KOPT-K1 (cell line): Measurements from ENCODE around the gene PIP4K2C.
A peak's percentile ranks its signal among the peaks of the same experiment; 100 is the strongest.
"Not testable (repeated sequence)": the region's sequence is repeated elsewhere in the genome, so short reads cannot be mapped to it uniquely, and the experiment has no call there.

Experiments
- H3K27ac ChIP-seq: fragments of 200-600 bp; sonication (generic); 2 replicates; pipeline ENCODE4 v1.5.1; 2016; ENCODE audit warnings: antibody characterized with exemption, mild to moderate bottlenecking, low read depth, low read length; ENCODE audit not compliant: poor library complexity, severe bottlenecking
- H3K36me3 ChIP-seq: fragments of 200-600 bp; sonication (generic); 2 replicates; pipeline ENCODE4 v1.5.1; 2017; ENCODE audit warnings: antibody characterized with exemption, mild to moderate bottlenecking, low read length, moderate library complexity; ENCODE audit not compliant: insufficient read depth
- H3K9me3 ChIP-seq: fragments of 200-600 bp; sonication (generic); 2 replicates; pipeline ENCODE4 v1.5.1; 2017; ENCODE audit warnings: antibody characterized with exemption, low read length, mild to moderate bottlenecking; ENCODE audit not compliant: insufficient read depth, poor library complexity, severe bottlenecking

PIP4K2C gene

DNA sequence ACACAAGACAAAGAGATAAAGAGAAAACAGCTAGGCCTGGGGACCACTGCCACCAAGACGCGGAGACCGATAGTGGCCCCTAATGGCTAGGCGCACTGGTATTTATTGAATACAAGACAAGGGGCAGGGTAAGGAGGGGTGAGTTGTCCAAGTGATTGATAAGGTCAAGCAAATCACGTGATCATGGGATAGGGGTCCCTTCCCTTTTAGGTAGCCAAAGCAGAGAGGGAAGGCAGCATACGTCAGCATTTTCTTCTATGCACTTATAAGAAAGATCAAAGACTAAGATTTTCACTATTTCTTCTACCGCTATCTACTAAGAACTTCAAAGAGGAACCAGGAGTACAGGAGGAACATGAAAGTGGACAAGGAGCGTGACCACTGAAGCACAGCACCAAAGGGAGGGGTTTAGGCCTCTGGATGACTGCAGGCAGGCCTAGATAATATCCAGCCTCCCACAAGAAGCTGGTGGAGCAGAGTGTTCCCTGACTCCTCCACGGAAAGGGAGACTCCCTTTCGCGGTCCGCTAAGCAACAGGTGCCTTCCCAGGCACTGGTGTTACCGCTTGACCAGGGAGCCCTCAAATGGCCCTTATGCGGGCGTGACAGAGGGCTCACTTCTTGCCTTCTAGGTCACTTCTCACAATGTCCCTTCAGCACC is 1.9 kb upstream of the PIP4K2C start:
- H3K27ac ChIP-seq, H3K9me3 ChIP-seq, H3K36me3 ChIP-seq: not testable (repeated sequence)

DNA sequence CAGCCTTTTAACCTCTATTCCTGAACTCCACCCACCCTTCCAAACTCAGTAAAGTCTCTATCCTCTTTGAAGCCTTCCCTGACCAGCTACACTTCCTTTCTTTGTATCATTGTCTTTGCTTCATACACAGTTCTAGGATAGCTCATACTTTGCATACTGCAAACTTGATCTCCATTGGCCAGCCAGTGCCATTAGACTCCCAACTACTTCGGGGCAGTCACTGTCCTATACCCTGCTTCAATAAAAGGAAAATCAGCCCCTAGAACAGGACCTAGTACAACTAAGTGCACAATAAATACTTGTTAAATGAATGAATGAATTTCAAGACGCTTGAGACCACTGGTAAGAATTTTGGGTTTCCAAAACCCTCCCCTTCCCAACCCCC is 521 bp upstream of the PIP4K2C start:
- peak overlapping the region; percentile 37 for H3K27ac ChIP-seq
- H3K9me3 ChIP-seq = no peaks in the 10 kb centered on the region
- peaks cover 13% of the 10 kb centered on the region for H3K36me3 ChIP-seq

DNA sequence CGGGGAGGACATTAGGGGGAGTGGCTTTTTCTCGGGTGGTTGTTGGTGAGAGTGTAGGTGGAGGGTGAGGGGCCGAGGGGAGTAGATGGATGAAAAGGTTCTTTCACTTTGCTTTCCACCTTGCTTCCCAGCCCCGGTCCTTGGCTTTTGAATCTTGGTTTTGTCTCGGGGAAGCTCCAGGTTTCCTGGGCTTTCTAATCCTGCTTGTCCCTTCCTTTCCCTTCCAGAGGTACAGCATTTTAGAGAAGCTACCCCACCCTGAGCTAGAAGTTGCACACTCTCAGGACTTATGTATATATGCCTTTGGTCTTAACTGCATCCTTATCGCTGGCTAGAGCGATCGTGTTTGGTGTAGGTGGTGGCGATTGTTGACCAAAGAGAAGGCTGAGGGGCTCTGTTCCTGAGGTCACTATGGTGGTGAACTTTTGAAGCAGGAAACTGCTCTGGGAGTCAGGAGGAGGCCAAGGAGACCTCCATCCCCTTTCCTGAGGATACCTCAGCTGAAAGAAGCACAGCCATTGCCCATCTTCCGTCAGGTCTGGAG is 862 bp downstream of the PIP4K2C start:
- Histone ChIP-seq H3K36me3 (peaks cover 26% of the 10 kb centered on the region), H3K27ac (peak overlapping the region; percentile 37)

DNA sequence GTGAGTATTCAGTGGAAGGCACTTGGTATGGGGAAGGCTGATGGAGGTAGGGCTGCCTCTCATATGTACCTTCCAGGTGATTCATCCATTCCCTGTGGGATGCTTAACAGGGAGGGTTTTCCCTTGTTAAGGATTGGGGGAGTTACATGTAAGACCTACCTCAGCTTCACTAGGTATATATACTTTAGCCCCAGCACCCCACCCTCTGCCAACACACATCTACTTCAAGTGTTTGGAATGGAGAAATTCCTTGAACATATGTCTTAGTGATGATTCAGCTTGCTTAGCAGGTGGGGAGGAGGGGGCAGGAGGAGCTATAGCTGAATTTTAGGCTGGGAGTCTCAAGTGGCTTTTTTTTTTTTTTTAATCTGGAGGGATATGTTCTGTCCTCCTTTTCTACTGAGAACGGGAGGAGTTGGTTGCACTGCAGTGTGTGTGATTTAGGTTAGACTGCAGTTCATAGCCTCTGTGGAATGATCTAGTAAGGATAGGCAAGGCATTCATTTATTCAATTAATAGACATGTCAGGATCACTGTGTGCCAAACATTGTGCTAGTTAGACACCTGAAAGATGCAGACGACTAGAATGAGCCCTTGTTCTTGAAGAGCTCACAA is 1.7 kb downstream of the PIP4K2C start:
- peaks cover 34% of the 10 kb centered on the region for H3K36me3 ChIP-seq
- H3K9me3 ChIP-seq = no peaks in the 10 kb centered on the region
- H3K27ac ChIP-seq = no peak overlapping the region

More for the DNA sequence above, 862 bp downstream of the PIP4K2C start:
- no peaks in the 10 kb centered on the region for H3K9me3 ChIP-seq

DNA sequence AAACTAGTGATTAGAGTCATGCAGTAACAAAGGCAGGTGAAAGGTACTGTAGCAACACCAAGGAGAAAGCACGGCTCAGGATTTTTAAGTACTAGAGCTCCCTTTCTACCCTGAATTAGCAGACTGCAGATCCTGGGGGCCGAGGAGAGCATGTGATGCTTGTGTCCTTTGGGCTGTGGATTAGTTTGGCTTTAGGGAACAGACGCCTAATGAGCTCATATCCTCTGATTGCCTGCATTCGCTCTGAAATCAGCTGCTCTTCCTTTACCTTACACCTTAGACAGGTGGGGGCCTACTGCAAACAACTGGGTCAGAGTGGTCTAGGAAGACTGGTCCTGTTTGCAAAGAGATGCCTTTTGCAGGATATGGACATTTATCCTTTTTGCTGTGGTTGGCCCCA is 2.2 kb downstream of the PIP4K2C start:
- Histone ChIP-seq H3K9me3 (no peaks in the 10 kb centered on the region), H3K27ac (no peak overlapping the region), H3K36me3 (peaks cover 36% of the 10 kb centered on the region)

DNA sequence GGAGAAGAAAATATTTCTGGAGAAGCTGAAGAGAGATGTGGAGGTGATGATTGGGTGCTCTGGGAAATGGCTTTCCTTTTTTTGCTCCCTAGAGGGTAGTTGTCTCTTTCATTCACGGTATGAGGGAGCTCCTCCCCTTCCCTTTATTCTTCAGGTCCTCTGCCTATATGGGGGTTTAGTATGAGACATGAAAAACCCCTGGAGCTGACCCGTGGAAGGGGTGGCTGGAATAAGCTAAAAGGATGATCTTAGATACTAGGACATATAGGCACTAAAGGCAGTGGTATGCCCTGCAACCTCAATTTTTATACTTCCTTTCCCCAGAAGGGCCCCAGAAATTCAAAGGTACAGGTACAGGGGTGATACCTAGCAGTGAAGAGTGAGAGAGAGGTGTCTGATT is 9.4 kb downstream of the PIP4K2C start:
- peaks cover 61% of the 10 kb centered on the region for H3K36me3 ChIP-seq

DNA sequence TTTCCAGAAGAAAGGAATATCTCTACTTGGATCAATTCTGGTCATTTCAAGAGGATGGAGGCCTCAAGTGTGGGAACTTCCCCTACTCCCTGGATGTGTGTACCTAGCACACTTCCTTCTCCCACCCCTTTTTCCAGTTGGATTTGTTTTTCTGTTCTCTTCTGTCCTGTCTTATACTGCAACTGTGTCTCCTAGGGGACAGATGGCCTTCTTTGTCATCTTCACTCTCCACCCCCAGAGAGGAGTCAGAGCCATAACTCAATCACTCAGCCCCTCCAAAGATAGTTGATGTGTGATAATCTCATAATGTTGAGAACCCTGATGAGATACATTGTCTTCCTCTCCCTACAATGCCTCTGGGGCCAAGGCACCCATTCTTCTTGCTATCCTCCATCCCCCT is 11.6 kb downstream of the PIP4K2C start:
- Histone ChIP-seq H3K36me3 (peaks cover 42% of the 10 kb centered on the region; the same call in 1 of the 2 replicates), H3K27ac (no peak overlapping the region), H3K9me3 (no peaks in the 10 kb centered on the region)

More for the DNA sequence above, 9.4 kb downstream of the PIP4K2C start:
- Histone ChIP-seq H3K9me3 (no peaks in the 10 kb centered on the region), H3K27ac (no peak overlapping the region)

DNA sequence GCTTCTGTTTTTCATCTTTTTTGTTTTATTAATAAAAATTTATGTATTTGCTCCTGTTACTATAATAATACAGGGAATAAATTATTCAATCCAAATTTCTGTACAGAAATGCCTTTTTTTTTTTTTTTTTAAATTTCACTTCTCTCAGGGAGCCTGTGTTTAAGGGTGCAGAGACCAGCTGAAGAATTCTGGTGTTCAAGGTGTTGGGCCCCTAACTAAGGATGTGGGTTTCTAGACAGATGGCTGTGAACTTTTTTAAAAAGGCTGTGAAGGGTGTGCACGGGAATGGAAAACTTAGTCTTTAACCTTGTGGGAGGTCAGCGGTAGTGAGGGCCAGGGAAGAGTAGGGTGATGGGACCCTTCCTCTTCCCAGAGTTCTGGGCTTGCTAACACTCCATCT is 12.3 kb downstream of the PIP4K2C start:
- Histone ChIP-seq H3K9me3 (no peaks in the 10 kb centered on the region), H3K36me3 (peaks cover 43% of the 10 kb centered on the region; the same call in 1 of the 2 replicates), H3K27ac (peak overlapping the region; percentile 64)

DNA sequence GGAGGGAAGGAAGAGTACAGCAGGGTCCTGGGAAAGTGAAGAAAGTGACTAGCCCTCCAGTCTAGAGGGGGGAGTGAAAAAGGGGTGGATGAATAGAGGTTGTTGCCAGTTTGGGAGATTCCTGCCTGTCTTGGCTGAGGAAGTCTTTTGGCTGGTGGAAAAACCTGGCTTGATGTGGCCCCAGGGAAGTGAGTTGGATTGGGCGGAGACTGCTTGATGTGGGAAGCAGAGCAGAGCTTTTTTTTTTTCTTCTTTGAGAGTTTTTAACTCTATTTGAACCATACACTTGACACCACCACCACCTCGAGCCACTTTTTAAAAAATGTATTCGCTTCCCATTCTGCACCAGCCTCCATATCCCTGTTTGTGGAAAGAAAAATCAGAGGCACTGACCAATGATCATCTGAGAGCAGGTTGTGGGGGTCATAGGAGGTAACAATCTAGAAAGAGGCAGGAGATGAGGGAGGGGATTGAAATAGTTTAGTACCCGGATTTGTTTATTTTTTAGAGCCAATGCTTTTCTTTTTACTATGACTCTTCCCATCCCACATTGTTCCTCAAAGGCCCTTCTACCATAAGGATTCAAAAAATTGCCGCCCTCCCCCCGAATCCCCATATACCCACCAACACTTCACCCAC is 12.9 kb downstream of the PIP4K2C start:
- Histone ChIP-seq H3K36me3 (peaks cover 45% of the 10 kb centered on the region; the same call in 1 of the 2 replicates), H3K27ac (peak overlapping the region; percentile 64), H3K9me3 (no peaks in the 10 kb centered on the region)

DNA sequence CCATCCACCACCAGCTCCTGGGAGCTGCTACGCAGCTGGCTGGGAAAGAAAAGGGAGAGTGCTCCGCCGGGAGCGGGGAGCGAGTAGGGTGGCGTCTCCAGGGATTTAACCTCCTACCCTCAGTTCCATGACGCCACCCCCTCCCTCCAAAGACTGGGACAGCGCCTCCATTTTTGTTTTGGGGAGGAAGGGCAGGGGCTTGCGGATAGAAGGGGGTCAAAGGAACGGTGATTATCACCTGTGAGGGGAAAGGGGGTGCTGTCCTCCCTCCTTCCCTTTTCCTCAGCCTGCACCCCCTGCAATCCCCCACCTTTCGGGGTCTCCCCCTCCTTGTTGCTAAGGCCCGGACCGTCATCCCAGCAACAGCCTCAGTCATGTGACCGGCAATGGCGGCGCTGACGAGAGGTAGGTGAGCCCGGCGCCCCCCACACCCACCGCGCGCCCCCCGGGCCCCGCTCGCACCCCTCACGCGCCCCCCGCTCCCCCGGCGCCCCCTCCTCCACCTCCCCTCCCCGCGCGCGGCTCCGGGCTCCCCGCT is 13.5 kb downstream of the PIP4K2C start, which contains the start of gene DTX3:
Gene DTX3, plus strand, starts transcription at position 371 of the 538 bp plus-strand sequence. CDS start 1,694 bp downstream, outside the sequence.
- H3K27ac ChIP-seq = peak within 1 kb of the TSS; percentile 64
- H3K9me3 ChIP-seq = no peaks in the 10 kb centered on the region
- H3K36me3 ChIP-seq = peaks cover 45% of the 10 kb centered on the region; the same call in 1 of the 2 replicates

DNA sequence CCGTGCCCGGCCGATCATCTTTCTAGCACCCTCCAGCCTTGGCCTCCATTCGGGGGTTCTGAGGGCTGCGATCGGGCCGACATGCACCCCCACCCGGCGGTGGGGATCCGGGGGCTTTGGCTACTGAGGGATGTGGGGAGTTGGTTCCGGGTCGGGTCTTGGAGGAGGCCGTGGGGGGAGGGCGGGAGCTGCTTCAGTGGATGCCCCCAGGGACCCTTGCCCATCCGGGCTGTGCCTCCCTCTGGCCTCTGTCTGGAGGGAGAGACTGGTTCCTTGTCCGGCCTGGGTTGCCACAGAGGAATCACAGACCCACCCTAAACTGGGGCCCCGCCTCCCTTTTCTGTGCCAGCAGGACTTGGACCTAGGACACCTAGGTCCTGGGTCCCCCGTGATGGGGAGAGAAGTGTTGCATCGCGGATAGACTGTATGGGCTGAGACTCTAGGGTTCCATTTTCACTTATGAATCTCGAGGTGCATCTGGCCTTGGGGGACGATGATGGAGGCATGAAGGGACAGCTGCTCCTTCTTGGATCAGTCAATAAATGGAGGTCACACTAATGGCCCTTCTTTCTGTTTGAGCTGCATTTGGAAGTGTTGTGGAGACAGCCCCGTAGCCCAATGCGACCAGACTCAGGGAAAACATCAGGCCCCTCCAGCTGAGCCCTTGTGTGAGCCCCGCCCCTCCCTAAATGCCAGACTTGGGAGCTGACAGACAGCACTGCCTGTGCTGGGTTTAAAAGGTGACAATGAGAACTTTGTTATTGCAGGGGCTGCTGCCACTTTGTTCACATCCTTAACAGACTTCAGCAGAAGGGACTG is 14.2 kb downstream of the PIP4K2C start:
- H3K9me3 ChIP-seq = no peaks in the 10 kb centered on the region
- H3K27ac ChIP-seq = peak overlapping the region; percentile 64
- peaks cover 38% of the 10 kb centered on the region; the same call in 1 of the 2 replicates for H3K36me3 ChIP-seq

DNA sequence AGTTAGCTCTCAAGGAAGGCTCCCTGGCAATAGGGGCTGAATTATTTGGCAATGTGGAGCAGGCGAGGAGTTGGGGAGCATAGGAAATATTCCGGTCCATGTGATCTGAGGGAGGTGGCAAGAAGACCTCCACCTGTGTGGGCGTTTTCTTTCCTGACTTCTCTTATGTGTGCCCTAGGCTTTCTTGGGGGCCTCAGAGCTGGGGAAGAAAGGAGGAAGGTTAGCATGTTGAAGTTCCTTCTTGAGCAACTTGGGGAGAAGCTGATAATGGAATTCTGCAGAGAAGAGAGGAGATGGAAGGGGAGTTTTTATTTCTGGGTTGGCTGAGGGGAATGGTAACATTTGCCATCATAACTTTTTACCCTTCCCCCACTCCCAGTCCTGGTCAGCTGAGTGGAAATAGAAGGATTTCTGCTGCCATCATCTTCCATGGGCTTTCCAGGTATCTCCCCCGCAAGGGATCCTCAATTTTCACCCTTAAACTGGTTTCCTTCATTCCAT is 14.9 kb downstream of the PIP4K2C start:
- Histone ChIP-seq H3K27ac (no peak overlapping the region), H3K36me3 (peaks cover 32% of the 10 kb centered on the region; the same call in 1 of the 2 replicates)

DNA sequence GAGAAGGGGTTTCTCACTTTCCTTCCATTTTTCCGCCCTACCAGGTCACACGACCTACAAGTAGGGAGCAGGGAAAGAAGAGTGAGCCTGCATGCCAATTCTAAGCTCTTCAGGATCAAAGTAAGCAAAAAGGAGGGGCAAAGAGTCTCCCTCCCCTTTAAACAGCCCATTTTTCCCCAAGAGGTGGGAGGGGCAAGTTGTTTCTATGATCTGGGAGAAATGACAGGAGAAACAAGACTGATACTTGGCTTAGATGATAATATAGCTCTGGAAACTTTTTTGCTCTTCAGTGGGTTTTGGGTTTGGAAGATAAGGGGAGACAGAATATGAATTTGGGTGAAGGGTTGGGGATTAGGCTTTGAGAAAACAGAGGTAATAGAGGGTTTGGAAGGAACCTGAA is 15.4 kb downstream of the PIP4K2C start:
- no peak overlapping the region for H3K27ac ChIP-seq
- H3K9me3 ChIP-seq = no peaks in the 10 kb centered on the region
- peaks cover 27% of the 10 kb centered on the region; the same call in 1 of the 2 replicates for H3K36me3 ChIP-seq

More for the DNA sequence above, 14.9 kb downstream of the PIP4K2C start:
- no peaks in the 10 kb centered on the region for H3K9me3 ChIP-seq

DNA sequence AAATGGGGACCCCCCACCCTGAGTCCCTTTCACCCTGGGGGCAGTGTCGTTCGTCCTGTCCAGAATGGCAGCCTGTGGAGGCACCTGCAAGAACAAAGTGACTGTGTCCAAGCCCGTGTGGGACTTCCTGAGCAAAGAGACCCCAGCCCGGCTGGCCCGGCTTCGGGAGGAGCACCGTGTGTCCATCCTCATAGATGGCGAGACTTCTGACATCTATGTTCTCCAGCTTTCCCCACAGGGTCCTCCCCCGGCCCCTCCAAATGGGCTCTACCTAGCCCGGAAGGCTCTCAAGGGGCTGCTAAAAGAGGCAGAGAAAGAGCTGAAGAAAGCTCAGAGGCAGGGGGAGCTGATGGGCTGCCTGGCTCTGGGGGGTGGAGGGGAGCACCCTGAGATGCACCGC is 15.8 kb downstream of the PIP4K2C start:
- Histone ChIP-seq H3K9me3 (no peaks in the 10 kb centered on the region), H3K27ac (no peak overlapping the region), H3K36me3 (peaks cover 24% of the 10 kb centered on the region; the same call in 1 of the 2 replicates)
